ENCODE results near the gene KCNIP2.

Gene KCNIP2

DNA sequence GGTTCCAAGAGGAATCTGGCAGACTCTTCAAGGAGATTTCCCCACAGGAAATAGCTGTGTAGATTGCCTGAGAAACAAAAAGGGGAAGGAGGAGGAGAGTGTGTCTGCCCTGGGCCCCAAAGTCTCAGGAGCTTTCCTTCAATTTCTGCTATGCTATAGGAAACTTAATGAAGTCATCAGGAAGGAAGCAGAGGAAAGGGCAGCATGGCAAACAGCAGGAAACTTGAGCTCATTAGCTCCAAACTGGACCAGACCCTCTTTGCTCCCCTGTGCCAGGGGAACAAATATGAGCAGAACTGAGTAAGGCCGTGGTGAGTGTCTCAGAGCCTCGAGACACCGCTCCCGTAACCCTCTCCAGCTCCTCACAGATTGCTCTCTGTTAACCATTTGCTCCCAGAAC, 4.8 kb upstream of the KCNIP2 start:
- H3K4me3 ChIP-seq (replicated peaks; ENCODE audit: low read depth, low read length) = no peak overlapping the region
- DNase-seq (ENCODE audit: extremely low read depth, insufficient read length) = no peak
- TF ChIP-seq, protein P1, sequence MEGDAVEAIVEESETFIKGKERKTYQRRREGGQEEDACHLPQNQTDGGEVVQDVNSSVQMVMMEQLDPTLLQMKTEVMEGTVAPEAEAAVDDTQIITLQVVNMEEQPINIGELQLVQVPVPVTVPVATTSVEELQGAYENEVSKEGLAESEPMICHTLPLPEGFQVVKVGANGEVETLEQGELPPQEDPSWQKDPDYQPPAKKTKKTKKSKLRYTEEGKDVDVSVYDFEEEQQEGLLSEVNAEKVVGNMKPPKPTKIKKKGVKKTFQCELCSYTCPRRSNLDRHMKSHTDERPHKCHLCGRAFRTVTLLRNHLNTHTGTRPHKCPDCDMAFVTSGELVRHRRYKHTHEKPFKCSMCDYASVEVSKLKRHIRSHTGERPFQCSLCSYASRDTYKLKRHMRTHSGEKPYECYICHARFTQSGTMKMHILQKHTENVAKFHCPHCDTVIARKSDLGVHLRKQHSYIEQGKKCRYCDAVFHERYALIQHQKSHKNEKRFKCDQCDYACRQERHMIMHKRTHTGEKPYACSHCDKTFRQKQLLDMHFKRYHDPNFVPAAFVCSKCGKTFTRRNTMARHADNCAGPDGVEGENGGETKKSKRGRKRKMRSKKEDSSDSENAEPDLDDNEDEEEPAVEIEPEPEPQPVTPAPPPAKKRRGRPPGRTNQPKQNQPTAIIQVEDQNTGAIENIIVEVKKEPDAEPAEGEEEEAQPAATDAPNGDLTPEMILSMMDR (IDR thresholded peaks at IDR 0.05; ENCODE audit: insufficient read depth, low read length, poor library complexity, severe bottlenecking) = no peak
- H3K27me3 ChIP-seq (replicated peaks; ENCODE audit: control insufficient read depth, insufficient read depth, low read length) = no peaks in the 10 kb centered on the region
- peaks cover 11% of the 10 kb centered on the region for H3K36me3 ChIP-seq (ENCODE audit: control insufficient read depth, insufficient read depth, low read length)

DNA sequence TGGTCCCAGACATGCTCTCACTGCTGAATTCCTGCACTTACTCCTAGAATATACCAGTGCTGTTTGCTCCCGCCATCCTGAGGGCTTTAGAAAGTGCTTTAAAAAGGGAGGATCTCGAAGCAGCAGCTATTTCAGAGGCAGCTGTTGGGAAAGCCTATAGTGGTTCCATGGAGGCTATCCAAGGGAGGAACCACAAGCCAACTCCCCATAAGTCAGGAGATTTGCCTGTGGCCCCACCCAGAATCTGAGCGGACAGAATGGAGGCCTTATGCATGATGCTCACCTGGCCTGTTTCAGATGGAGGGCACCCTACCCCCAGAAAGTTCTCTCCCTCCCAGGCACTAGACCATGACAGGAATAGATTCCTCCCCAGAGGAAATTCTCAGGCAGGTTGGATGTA, 2.3 kb upstream of the KCNIP2 start:
- H3K27me3 ChIP-seq (replicated peaks; ENCODE audit: control insufficient read depth, insufficient read depth, low read length) = no peaks in the 10 kb centered on the region
- H3K36me3 ChIP-seq (ENCODE audit: control insufficient read depth, insufficient read depth, low read length) = peaks cover 11% of the 10 kb centered on the region
- H3K4me3 ChIP-seq (replicated peaks; ENCODE audit: low read depth, low read length) = no peak overlapping the region
- TF ChIP-seq, protein P1 (IDR thresholded peaks at IDR 0.05; ENCODE audit: insufficient read depth, low read length, poor library complexity, severe bottlenecking) = no peak
- no peak for DNase-seq (ENCODE audit: extremely low read depth, insufficient read length)

DNA sequence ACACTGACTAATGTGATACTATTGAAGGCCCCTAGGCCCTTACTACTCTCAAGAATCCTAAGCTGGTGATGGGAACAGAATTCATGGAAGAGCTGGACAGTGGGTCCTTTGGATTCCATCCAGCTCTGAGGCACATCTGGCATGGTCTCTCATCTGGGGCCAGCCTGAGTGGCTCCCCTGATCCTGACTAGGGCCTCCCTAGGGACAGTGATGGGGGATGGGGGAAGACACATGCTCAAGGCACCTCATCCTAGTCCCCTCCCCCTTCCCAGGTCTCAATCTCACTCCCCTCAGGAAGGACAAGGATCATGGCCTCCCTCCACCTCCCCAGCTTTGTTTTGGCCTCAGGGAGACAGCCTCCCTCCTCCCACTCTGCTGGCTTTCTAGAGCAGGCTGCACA, 1.8 kb downstream of the KCNIP2 start:
- TF ChIP-seq, protein P1 (IDR thresholded peaks at IDR 0.05; ENCODE audit: insufficient read depth, low read length, poor library complexity, severe bottlenecking) = no peak
- no peak for DNase-seq (ENCODE audit: extremely low read depth, insufficient read length)
- Histone ChIP-seq H3K27me3 (replicated peaks; ENCODE audit: control insufficient read depth, insufficient read depth, low read length) (no peaks in the 10 kb centered on the region), H3K36me3 (ENCODE audit: control insufficient read depth, insufficient read depth, low read length) (peaks cover under 1% of the 10 kb centered on the region), H3K4me3 (replicated peaks; ENCODE audit: low read depth, low read length) (no peak overlapping the region)

DNA sequence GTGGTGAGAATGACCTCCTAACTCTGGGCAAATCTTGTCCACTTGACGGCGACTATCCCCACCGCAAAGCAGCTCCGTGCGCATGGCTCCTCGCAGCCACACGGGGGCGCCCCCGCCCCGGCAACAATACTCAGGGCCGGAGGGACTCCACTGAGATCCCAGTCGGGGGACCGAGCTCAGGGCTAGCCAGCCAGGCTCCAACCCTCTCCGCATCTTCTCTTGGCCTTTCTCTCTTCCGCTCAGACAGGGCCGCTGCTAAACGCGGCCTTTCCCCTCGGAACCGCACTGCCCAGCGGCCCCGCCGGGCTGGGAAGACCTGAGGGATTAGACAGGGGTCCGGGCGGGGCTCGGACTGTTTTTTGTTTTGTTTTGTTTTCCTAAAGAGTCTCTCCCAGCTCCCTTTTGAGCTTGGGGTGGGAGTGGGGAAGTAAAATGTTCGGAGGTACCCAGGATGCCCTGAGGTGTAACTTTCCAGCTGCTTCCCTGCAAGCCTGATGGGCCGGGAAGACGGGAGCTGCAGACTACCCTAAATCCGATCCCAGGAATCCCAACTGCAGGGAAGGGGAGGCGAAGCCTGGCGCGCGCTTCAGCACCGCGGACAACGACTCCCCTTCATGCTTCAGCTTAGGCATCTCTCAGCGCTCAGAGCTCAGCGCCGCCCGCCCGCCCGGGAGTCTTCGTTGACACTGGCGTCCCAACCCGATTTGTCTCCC, 2.7 kb downstream of the KCNIP2 start:
- TF ChIP-seq, protein P1 (IDR thresholded peaks at IDR 0.05; ENCODE audit: insufficient read depth, low read length, poor library complexity, severe bottlenecking) = peak; percentile 97
- Histone ChIP-seq H3K27me3 (replicated peaks; ENCODE audit: control insufficient read depth, insufficient read depth, low read length) (no peaks in the 10 kb centered on the region), H3K36me3 (ENCODE audit: control insufficient read depth, insufficient read depth, low read length) (no peaks in the 10 kb centered on the region; the same call in 1 of the 2 replicates), H3K4me3 (replicated peaks; ENCODE audit: low read depth, low read length) (peak overlapping the region; percentile 57)
- peak; percentile 87 for DNase-seq (ENCODE audit: extremely low read depth, insufficient read length)

DNA sequence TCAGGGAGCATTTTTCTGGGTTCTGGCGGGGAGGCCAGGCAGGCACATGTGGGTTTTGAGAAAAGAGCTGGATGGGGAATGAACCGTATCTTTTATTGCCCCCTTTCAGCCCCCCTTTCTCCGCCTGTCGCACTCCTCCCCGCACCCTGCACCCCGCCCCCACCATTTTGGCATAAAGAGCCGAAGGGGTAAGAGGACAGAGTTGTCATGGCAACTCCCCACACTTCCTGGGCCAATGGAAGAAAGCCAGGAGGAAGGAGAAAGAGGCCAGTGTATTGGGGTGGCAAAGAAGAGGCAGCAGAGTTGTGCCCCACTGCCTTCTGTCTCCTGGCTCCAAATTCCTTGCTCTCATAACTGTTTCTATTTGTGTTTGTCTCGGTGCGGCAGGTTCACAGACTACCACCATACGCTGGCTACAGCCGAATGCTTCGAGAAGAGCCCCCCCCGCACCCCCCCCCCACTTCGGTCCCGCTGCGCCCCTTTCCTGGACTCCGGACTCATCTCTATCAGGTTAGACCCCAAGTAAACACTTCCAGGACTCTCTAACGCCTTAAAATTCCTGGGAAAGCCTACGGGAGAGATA, 3.4 kb downstream of the KCNIP2 start:
- DNase-seq (ENCODE audit: extremely low read depth, insufficient read length) = no peak
- no peaks in the 10 kb centered on the region for H3K36me3 ChIP-seq (ENCODE audit: control insufficient read depth, insufficient read depth, low read length)
- TF ChIP-seq, protein P1 (IDR thresholded peaks at IDR 0.05; ENCODE audit: insufficient read depth, low read length, poor library complexity, severe bottlenecking) = no peak
- H3K27me3 ChIP-seq (replicated peaks; ENCODE audit: control insufficient read depth, insufficient read depth, low read length) = no peaks in the 10 kb centered on the region
- peak overlapping the region; percentile 57 for H3K4me3 ChIP-seq (replicated peaks; ENCODE audit: low read depth, low read length)
